Panc1 (cell line): ENCODE results near the gene PHPT1. TPM values are rescaled to one million over a fixed set of nuclear protein-coding genes. Genes with fewer than 3 reads are reported as not detected.

Source experiments
- ATAC-seq: fragments of 200-7000 bp; cut with Tn5 transposase; 2 replicates; pipeline ENCODE4 v1.9.1; 2020; ENCODE audit warnings: mild to moderate bottlenecking, moderate library complexity
- BruUV-seq: library from RNA; stranded (reverse); fragments of 400-500 nt; replicated peaks from 2 replicates; lab custom pipeline; 2021; lab: Mats Ljungman, UMichigan
- CTCF ChIA-PET: fragments of 300-600 bp; sonication (Branson Sonifier 250); formaldehyde crosslinking; loops from one replicate; lab custom pipeline; 2022; ENCODE audit warnings: antibody characterized with exemption; lab: Charles Lee
- POLR2A ChIA-PET: fragments of 300-600 bp; sonication (Branson Sonifier 250); formaldehyde crosslinking; loops from one replicate; lab custom pipeline; 2022; ENCODE audit warnings: antibody characterized with exemption; lab: Charles Lee
- DNase-seq: peaks from one replicate; pipeline ENCODE4 v3.0.0-alpha.2; 2010; ENCODE audit warnings: low read depth, low spot score
- H3K27ac ChIP-seq: 2 replicates; pipeline ENCODE4 v1.5.1; 2011; ENCODE audit warnings: mild to moderate bottlenecking, low read length, inconsistent platforms
- H3K27me3 ChIP-seq: fragments of 200-500 bp; sonication (Bioruptor generic); 2 replicates; pipeline ENCODE4 v1.6.0; 2014; ENCODE audit warnings: low read length, inconsistent platforms; ENCODE audit not compliant: control insufficient read depth, insufficient read depth
- H3K36me3 ChIP-seq: fragments of 200-500 bp; sonication (Bioruptor generic); 2 replicates; pipeline ENCODE4 v1.5.1; 2014; ENCODE audit warnings: inconsistent platforms, mild to moderate bottlenecking, low read length, moderate library complexity; ENCODE audit not compliant: control insufficient read depth, insufficient read depth
- H3K4me1 ChIP-seq: 2 replicates; pipeline ENCODE4 v1.5.1; 2011; ENCODE audit warnings: inconsistent platforms, mild to moderate bottlenecking, low read length, moderate library complexity; ENCODE audit not compliant: control insufficient read depth, insufficient read depth
- H3K4me3 ChIP-seq, 2 experiments: 2 replicates each; pipeline ENCODE4 v1.5.1; 2011 to 2012; ENCODE audit warnings: low read depth in 2 of 2, low read length in 2 of 2, mild to moderate bottlenecking in 2 of 2, inconsistent platforms in 1 of 2, moderate library complexity in 1 of 2
- H3K9me3 ChIP-seq: fragments of 200-500 bp; sonication (Bioruptor generic); 2 replicates; pipeline ENCODE4 v1.5.1; 2014; ENCODE audit warnings: low read depth, mild to moderate bottlenecking, inconsistent platforms, low read length, moderate library complexity; ENCODE audit not compliant: control insufficient read depth, insufficient read depth
- CTCF ChIP-seq: fragments of 450-650 bp; IDR thresholded peaks from 2 replicates; pipeline ENCODE4 v1.5.1; 2017; ENCODE audit warnings: mild to moderate bottlenecking
- POLR2AphosphoS5 ChIP-seq: IDR thresholded peaks from 2 replicates; pipeline ENCODE4 v1.6.1; 2012; ENCODE audit warnings: mild to moderate bottlenecking, low read depth, low read length, moderate library complexity
- REST ChIP-seq, 2 experiments: IDR thresholded peaks; 2 replicates each; pipeline ENCODE4 v1.6.1; 2011 to 2012; ENCODE audit warnings: low read depth in 2 of 2, control low read depth in 1 of 2, low read length in 1 of 2, mild to moderate bottlenecking in 1 of 2, moderate library complexity in 1 of 2; ENCODE audit not compliant: insufficient read depth in 1 of 2
- SIN3A ChIP-seq: IDR thresholded peaks from 2 replicates; pipeline ENCODE4 v1.6.1; 2012; ENCODE audit warnings: low read depth, mild to moderate bottlenecking, low read length, moderate library complexity, borderline replicate concordance; ENCODE audit not compliant: insufficient read depth
- TCF7L2 ChIP-seq: IDR thresholded peaks from 2 replicates; pipeline ENCODE4 v1.6.1; 2011; ENCODE audit warnings: mild to moderate bottlenecking, low read depth, low read length, inconsistent platforms
- in situ Hi-C: cut with HindIII; loops from 2 replicates; pipeline ENCODE4 v1.10.0; 2016; ENCODE audit warnings: low sequenced_read_pairs, low pct_unique_long_range_greater_than_20kb
- intact Hi-C: fragments of 100-400 bp; cut with micrococcal nuclease; formaldehyde crosslinking; loops from one replicate; pipeline ENCODE4 v1.10.0; 2022; ENCODE audit not compliant: unreplicated experiment
- total RNA-seq: library from RNA; stranded (reverse); gene quantifications from one replicate; pipeline ENCODE4 v1.2.1, GENCODE V29; 2021; ENCODE audit not compliant: unreplicated experiment

Gene PHPT1
- total RNA-seq, 1 experiment from 2014 or later = 204 TPM

- POLR2A ChIA-PET = no interaction called here
- no TSS peak for BruUV-seq
- Histone ChIP-seq H3K9me3 (no peaks in the 10 kb centered on the region), H3K27ac (no peak overlapping the region), H3K27me3 (no peaks in the 10 kb centered on the region), H3K4me3 (no peak overlapping the region), H3K36me3 (no peaks in the 10 kb centered on the region), H3K4me1 (peaks cover 38% of the 10 kb centered on the region)
- ATAC-seq (no peak), DNase-seq (no peak)
- no peak for TF ChIP-seq SIN3A
- no peak for TF ChIP-seq REST (IDR thresholded peaks at IDR 0.05; ENCODE audit: insufficient read depth in 1 of 2, low read depth in 2 of 2, low read length in 1 of 2)
- TF ChIP-seq TCF7L2 = no peak
- TF ChIP-seq CTCF = no peak
- no peak for TF ChIP-seq POLR2AphosphoS5
- CTCF ChIA-PET = no interaction called here
- intact Hi-C loops = no loop called here
- in situ Hi-C loops = no loop called here
These were observed 5.1 kb downstream of the PHPT1 start for GRCh38 chr9:136854113-136854841.

GRCh38 chr9:136854842-136855460, 5.7 kb downstream of the PHPT1 start:
- H3K36me3 ChIP-seq = no peaks in the 10 kb centered on the region
- H3K9me3 ChIP-seq = no peaks in the 10 kb centered on the region
- ChIA-PET CTCF (no interaction called here), POLR2A (no interaction called here)
- intact Hi-C loops (no loop called here), in situ Hi-C loops (no loop called here)
- no peak for TF ChIP-seq REST (IDR thresholded peaks at IDR 0.05; ENCODE audit: insufficient read depth in 1 of 2, low read depth in 2 of 2, low read length in 1 of 2)
- H3K27me3 ChIP-seq = no peaks in the 10 kb centered on the region
- H3K4me3 ChIP-seq = no peak overlapping the region
- DNase-seq = no peak
- no peak overlapping the region for H3K27ac ChIP-seq
- BruUV-seq = no TSS peak
- no peak for ATAC-seq
- H3K4me1 ChIP-seq = peaks cover 44% of the 10 kb centered on the region
